ENCODE measurements around the gene FAM3D.

The FAM3D gene

GRCh38 chr3:58625196-58625824 lies 41.3 kb downstream of the FAM3D start:
- DNase-seq: no peak

DNA sequence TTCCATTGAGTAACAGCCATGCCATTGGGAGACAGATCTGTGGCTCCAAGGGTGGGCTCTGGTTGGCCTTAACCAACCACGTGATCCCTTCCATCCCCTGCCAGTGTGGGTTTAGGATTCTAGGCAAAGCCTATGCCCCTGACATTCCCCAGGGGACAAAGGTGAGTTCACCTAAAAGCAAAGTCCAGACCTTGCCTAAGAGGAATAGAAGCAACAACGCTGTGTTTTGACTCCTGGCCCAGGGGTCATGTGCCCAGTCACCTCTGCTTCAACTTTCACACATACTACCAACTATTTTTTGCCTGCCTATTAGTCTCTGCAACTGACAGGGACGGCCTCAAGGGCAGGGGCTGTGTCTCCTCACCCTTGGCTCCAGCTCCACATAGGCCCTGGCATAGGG lies 42.0 kb downstream of the FAM3D start:
- no peak for DNase-seq

GRCh38 chr3:58623961-58624360 lies 42.6 kb downstream of the FAM3D start:
- no peak for DNase-seq

- no peak for DNase-seq
Observed at GRCh38 chr3:58623478-58623877, 43.1 kb downstream of the FAM3D start.

GRCh38 chr3:58622892-58623291 lies 43.7 kb downstream of the FAM3D start:
- DNase-seq: no peak

DNA sequence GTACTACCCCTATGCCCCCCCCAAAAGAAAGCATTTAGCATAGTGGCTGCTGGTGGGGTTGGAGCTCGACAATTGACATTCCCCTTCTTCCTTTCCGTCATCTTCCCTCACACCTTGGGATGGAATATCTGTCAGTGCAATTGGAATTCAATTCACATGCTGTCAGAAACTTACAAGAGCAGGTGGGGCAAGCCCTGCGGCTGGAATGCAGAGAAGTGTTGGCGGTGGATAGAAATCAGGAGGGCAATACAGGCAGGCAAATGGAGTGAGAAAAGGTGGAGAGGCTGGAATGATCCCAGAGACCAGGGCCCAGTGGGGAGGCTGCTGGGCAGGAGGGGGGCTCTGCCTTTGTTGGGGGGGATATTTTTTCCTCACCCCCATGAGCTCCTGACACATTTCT lies 44.1 kb downstream of the FAM3D start:
- DNase-seq: no peak

DNA sequence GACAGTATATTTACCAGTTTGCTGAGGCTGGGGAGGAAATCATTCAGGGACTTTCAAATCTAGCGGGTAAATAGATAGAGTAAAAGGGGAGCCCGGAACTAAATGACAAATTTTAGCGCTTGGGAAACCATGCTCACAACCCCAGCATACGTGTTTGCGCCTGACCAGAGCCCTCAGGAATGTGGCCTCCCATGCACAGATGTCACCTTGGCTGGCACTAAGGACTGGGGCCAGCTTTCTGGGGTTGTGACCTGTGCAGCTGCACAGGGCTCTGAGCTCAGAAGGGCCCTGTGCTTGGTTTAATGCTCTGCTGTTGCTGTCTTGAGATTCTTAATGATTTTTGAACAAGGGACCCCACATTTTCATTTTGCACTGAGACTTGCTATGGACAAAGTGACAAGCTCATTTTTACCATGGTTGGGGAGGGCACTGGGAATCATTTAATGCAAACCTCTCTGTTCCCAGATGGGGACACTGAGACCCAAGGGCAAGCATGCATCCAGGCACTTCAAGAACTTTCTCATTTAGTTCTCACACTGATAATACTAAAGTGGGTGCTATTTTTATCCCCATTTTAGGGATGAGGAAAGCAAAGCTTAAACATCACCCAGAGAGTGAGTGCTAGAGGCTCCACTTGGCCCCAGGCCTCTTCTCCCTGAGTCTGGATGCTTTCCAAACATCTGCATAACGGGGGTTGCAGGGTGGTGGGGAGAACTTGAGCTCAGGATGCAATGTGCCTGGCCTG lies 45.3 kb downstream of the FAM3D start:
- no peak for DNase-seq

DNA sequence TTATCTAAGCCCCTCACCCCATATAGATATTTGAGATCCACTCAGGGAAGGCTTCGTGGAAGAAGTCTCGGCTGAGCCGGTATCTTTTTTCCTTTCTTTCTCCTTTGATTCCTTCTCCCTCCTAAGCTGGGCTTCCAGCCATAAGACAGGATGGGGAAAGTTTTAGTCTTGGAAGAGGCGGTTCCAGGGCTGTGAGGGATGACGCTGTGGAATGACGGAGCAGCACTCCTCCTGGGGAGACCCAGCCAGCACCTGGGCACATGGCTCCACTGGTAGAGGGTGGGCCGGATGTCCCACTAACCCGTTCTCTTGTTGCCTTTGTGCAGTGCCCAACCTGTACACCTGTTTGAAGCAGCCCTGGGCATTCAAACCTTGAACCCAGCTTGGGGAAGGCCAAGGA lies 46.2 kb downstream of the FAM3D start:
- no peak for DNase-seq

DNA sequence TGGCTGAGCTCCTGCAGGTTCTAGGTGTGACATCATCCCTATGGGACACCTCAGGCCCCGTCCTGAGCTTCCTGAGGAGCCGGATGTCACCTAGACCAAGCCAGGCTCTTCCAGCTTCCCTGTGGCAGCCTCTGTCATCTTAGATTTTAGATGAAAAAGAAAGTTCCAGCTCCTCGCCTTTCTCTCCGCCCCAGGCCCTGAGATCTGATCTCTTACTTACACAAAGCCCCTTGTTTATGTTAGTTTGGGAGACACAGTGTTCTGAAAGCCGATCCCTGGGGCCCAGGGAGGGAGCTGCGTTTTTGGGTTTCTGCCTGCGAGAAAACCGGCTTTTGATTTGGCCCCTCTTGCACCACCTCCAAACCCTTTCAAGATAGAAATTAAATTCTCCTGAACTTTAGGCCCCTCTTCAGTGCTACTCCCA lies 49.2 kb downstream of the FAM3D start:
- DNase-seq: no peak

DNA sequence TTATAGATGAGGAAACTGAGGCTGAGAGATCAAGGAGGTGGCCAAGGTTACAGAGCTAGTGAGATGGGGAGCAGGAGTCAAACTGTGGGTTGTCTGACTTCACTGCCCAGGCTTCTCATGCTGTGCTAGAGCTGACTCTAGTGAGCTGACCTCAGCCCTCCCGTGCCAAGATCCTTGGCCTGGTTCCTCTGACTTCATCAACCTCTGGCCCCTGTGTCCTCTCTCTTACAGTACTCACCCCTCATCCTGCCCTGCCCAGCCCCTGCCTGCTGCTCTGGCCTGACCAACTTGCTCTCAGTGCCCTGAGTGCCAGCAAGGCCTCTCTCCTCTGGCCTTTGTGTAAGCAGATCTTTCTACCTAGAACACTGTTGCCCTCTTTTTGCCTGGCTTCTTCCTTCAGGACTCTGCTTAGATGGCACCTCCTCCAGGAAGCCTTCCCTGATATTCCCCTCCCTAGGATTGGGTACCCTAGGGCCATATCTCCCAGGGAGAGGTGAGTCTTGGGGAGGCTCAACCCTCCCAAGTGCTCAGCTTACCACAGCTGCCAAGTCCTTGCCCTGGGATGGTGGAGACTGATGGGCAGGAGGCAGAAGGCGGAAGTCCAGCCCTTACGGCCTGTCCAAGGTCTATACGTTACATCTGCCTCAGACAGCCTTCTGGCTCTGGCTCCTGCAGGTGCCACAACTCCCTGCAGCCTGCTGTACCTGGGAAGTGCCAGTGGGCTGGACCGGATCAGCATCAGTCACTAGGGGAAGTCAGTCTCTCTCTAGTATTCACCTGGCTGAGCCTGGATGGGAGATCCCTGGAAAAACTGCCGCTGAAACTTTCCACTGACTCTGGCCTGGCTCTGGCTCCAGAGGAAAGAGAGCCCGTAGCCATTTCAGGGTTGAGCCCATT lies 53.1 kb downstream of the FAM3D start:
- DNase-seq: no peak

GRCh38 chr3:58612830-58613229 lies 53.7 kb downstream of the FAM3D start:
- no peak for DNase-seq

GRCh38 chr3:58609990-58610389 lies 56.6 kb downstream of the FAM3D start:
- DNase-seq: no peak

- DNase-seq: no peak
Observed at GRCh38 chr3:58608648-58609047, 57.9 kb downstream of the FAM3D start.

GRCh38 chr3:58607816-58608215 lies 58.8 kb downstream of the FAM3D start:
- no peak for DNase-seq

DNA sequence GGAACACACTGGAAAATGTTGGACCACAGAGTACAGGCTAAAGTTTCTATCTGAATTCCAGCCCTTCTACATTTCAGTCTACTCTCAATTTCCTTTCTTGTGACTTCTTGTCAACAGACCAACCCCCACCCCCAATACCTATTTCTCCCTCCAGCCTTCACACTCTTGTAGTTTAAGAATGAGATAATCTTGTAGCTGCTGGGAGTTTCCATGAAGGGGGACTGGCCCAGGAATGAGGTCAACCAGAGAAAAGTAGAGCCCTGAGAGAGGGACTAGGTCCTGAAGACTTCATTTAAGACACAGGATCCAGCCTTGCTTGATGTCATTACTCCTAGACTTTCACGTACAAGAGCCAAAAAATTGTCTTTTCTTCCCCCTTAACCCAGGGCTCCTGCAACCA lies 59.9 kb downstream of the FAM3D start:
- DNase-seq: no peak

GRCh38 chr3:58604031-58604430 lies 62.5 kb downstream of the FAM3D start:
- no peak for DNase-seq

DNA sequence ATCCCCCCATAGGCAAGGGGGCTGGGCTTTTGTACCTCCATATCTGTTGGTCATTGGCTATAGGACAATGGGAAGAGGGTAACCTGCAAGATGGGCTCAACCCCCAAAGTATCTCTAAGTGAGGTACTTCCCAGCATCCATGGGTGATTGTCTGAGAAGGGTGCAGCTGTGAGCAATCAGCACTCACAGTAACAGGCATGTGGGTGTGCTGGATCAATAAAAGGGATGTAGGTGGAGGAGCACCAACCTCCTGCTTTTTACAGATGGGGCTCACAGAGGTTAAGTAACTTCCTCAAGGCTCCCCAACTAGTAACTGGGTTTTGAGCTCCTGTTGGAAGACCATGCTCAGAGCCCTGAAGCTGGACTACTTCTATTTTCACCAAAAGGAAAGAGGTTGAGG lies 63.0 kb downstream of the FAM3D start:
- no peak for DNase-seq

DNA sequence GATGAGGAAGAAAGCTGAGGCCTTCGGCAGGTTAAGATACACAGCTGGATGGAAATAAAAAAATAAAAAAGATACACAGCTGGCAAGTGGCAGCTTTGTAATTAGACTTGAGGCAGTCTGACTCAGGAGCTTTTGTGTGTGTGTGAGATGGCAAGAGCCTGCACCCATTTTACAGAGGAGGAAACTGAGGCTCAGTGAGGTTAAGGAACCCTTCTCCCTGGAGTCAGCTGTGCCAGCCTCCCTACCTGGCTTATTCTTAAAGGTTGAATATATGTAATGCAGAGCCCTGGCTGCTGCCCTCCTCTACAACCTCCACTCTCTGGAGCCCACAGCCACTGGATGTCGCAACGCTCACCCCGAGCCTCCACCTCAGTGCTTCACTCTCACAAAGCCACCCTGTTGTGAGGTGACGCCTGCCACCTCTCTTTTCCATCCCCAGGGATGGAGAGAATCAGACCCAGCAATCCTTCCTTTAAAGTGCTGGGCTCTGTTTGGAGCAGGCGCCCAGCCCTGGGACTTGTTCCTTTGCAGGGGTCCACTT lies 68.7 kb downstream of the FAM3D start:
- DNase-seq: no peak

GRCh38 chr3:58596834-58597518 lies 69.6 kb downstream of the FAM3D start:
- DNase-seq: no peak

DNA sequence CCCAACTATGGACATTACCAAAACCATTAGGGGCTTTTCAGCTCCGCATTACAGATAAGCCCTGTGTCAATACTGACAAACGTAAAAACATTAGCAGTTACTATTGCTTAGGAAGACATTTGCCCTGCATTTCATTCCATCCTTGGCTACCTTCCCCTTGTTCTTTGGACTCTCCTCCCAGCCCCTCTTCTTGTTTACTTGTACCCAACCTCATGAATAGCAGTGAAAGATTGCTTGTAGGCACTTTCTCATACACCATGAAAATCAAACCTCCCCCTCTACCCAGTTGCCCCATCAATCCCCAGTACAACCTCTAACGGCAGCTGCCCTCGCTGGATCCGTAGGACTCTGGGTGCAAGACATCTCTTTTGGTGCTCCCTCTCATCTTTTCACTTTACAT lies 72.5 kb downstream of the FAM3D start:
- DNase-seq: no peak

DNA sequence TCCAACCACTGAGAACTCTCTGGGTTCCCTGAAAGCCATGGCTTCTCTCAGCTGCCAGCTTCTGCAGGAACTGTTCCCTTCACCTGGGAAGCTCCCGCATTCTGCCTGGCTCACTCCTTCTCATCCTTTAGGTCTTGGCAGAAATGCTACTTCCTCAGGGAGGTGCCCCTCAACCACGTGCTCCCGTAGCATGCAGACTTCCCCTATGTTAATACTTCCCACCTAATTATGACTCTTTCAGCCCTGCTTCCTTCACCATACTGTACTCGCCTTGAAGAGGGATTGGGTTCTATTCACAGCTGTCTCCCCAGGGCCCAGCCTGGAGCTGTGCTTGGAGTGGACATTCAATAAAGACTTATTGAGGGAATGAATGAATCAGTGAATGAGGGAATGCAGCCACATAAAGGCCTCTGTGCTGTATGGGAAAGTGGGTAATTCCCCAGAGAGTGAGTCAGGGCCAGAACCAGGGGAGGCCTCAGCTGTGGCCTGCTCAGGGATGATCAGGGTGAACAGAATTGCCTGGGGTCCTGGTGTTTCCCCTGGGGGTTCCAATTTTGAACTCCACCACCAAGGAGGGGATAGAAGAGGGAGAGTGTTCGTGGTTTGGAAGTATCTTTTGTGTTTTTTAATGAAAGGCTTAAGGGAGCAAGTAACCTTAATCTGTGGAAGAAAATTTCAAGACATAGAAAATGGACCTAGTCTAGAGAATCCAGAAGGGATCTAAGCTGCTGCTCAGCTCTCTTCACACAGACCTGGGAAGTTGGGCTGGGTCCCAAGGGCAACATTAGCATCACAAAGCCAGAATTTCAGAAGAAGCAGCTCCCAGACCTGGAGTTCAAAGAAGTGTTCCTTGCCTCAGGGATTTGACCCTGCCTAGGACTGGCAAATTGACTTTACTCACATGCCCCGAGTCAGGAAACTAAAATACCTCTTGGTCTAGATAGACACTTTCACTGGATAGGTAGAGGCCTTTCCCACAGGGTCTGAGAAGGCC lies 74.8 kb downstream of the FAM3D start:
- no peak for DNase-seq
